K562 (cell line): ENCODE results near the gene SLC25A36. TPM values are rescaled to one million over a fixed set of nuclear protein-coding genes. Genes with fewer than 3 reads are reported as not detected.
A peak's percentile ranks its signal among the peaks of the same experiment; 100 is the strongest.

Source experiments
- ATAC-seq: fragments of 200-7000 bp; cut with Tn5 transposase; 3 replicates; pipeline ENCODE4 v1.9.1; 2020; ENCODE audit warnings: moderate library complexity
- BruUV-seq: library from RNA; stranded (reverse); fragments of 400-500 nt; replicated peaks from 2 replicates; lab custom pipeline; 2021; lab: Mats Ljungman, UMichigan
- CTCF ChIA-PET: fragments of 300-600 bp; formaldehyde crosslinking; extraction: SDS; loops from one replicate; lab custom pipeline; 2021; ENCODE audit warnings: low intra/inter-chr PET ratio; lab: Yijun Ruan, JAX
- POLR2A ChIA-PET: fragments of 300-600, 350-650 bp; sonication (Branson Sonifier 250); formaldehyde crosslinking; extraction: SDS; loops from one replicate; lab custom pipeline; 2021; ENCODE audit warnings: antibody characterized with exemption, inconsistent platforms; lab: Yijun Ruan, JAX
- DNase-seq, 4 experiments: peaks; one replicate each; pipeline versions ENCODE4 v3.0.0 to v3.0.0-alpha.2; 2011 to 2018; ENCODE audit warnings: low spot score in 3 of 4, mixed read lengths in 3 of 4; ENCODE audit errors: extremely low read depth in 1 of 4
- FAIRE-seq: peaks from 2 replicates; lab custom pipeline; 2011; peaks lifted over from hg19 to GRCh38; lab: Jason Lieb, UNC
- H2AFZ ChIP-seq: 2 replicates; pipeline ENCODE4 v1.6.0; 2011; ENCODE audit warnings: low read depth, low read length, control low read depth, inconsistent platforms
- H3K27ac ChIP-seq: fragments of 200-600 bp; 3 replicates; pipeline ENCODE4 v1.8.0; 2011; ENCODE audit warnings: low read depth, mild to moderate bottlenecking, control low read depth, inconsistent platforms, low read length, moderate library complexity, mixed read lengths; ENCODE audit errors: extremely low read depth
- H3K27me3 ChIP-seq, 2 experiments: fragments of 300-600 bp in 1 of 2; 2 replicates in 1 of 2; 3 replicates in 1 of 2; pipeline versions ENCODE4 v1.6.0 to v1.8.0; 2011; ENCODE audit warnings: inconsistent platforms in 2 of 2, low read length in 2 of 2, mild to moderate bottlenecking in 1 of 2, mixed read lengths in 1 of 2, moderate library complexity in 1 of 2; ENCODE audit not compliant: control insufficient read depth in 2 of 2, insufficient read depth in 2 of 2
- H3K36me3 ChIP-seq: fragments of 300-600 bp; 3 replicates; pipeline ENCODE4 v1.8.0; 2011; ENCODE audit warnings: mild to moderate bottlenecking, low read length, inconsistent platforms; ENCODE audit not compliant: control insufficient read depth, insufficient read depth
- H3K4me1 ChIP-seq, 2 experiments: fragments of 200-600 bp in 1 of 2; replicated peaks in 1 of 2; 2 replicates in 1 of 2; 3 replicates in 1 of 2; pipeline versions ENCODE4 v1.5.1 to v1.8.0; 2011; ENCODE audit warnings: inconsistent platforms in 2 of 2, low read length in 2 of 2, mild to moderate bottlenecking in 1 of 2, mixed read lengths in 1 of 2, moderate library complexity in 1 of 2; ENCODE audit not compliant: control insufficient read depth in 2 of 2, insufficient read depth in 2 of 2
- H3K4me2 ChIP-seq: 2 replicates; pipeline ENCODE4 v1.6.1; 2011; ENCODE audit warnings: low read length, control low read depth, inconsistent platforms, mixed read lengths; ENCODE audit not compliant: insufficient read depth
- H3K4me3 ChIP-seq: fragments of 200-600 bp; sonication (generic), shearing (Covaris generic); 2 replicates; pipeline ENCODE4 v1.5.1; 2016; ENCODE audit warnings: control low read depth, inconsistent platforms
- H3K79me2 ChIP-seq: fragments of 200-600 bp; 3 replicates; pipeline ENCODE4 v1.8.0; 2011; ENCODE audit warnings: low read length, inconsistent platforms; ENCODE audit not compliant: control insufficient read depth, insufficient read depth
- H3K9ac ChIP-seq, 2 experiments: 2 replicates each; pipeline versions ENCODE4 v1.6.0 to v1.6.1; 2011; ENCODE audit warnings: low read depth in 2 of 2, low read length in 2 of 2, control low read depth in 1 of 2, inconsistent platforms in 1 of 2, mild to moderate bottlenecking in 1 of 2, mixed read lengths in 1 of 2; ENCODE audit not compliant: insufficient read depth in 1 of 2
- H3K9me1 ChIP-seq: one replicate; pipeline ENCODE4 v1.6.0; 2011; ENCODE audit warnings: inconsistent platforms, mild to moderate bottlenecking, low read length, moderate library complexity; ENCODE audit not compliant: control insufficient read depth, insufficient read depth
- H3K9me3 ChIP-seq: replicated peaks from 2 replicates; pipeline ENCODE4 v1.5.1; 2011; ENCODE audit warnings: low read depth, low read length, inconsistent platforms; ENCODE audit not compliant: control insufficient read depth, insufficient read depth
- H4K20me1 ChIP-seq: replicated peaks from 2 replicates; pipeline ENCODE4 v1.6.1; 2011; ENCODE audit warnings: low read length, inconsistent platforms, mixed read lengths; ENCODE audit not compliant: control insufficient read depth, insufficient read depth
- ATF7 ChIP-seq: fragments of 450-650 bp; IDR thresholded peaks from 2 replicates; pipeline ENCODE4 v1.7.1; 2014; ENCODE audit warnings: mild to moderate bottlenecking, moderate library complexity
- C11orf30 ChIP-seq: fragments of 450-650 bp; IDR thresholded peaks from 2 replicates; pipeline ENCODE4 v1.6.1; 2016; ENCODE audit warnings: low read depth, mild to moderate bottlenecking
- CBFB ChIP-seq: sonication (generic); formaldehyde crosslinking; IDR thresholded peaks from 2 replicates; pipeline ENCODE4 v1.4.0; 2020; ENCODE audit warnings: mild to moderate bottlenecking, missing genetic modification reagents
- ELK3 ChIP-seq: fragments of 450-650 bp; formaldehyde crosslinking; IDR thresholded peaks from 2 replicates; pipeline ENCODE4 v1.4.0; 2020; ENCODE audit warnings: mild to moderate bottlenecking
- HES1 ChIP-seq: fragments of 450-650 bp; IDR thresholded peaks from 2 replicates; pipeline ENCODE4 v1.6.1; 2016; ENCODE audit warnings: low read depth, mild to moderate bottlenecking, moderate library complexity
- HMGXB4 ChIP-seq: sonication (generic); formaldehyde crosslinking; IDR thresholded peaks from 2 replicates; pipeline ENCODE4 v1.8.1; 2023; ENCODE audit warnings: mild to moderate bottlenecking, missing genetic modification reagents
- HOXB6 ChIP-seq: fragments of 250-450 bp; sonication (Bioruptor Pico); IDR thresholded peaks from 2 replicates; pipeline ENCODE4 v1.5.1; 2022; ENCODE audit warnings: mild to moderate bottlenecking, borderline replicate concordance
- KLF13 ChIP-seq: fragments of 450-650 bp; IDR thresholded peaks from 2 replicates; pipeline ENCODE4 v1.6.1; 2016; ENCODE audit warnings: missing genetic modification characterization, low read depth, mild to moderate bottlenecking, missing compliant biosample characterization, moderate library complexity, borderline replicate concordance
- MED1 ChIP-seq: sonication (generic); formaldehyde crosslinking; IDR thresholded peaks from 2 replicates; pipeline ENCODE4 v1.8.1; 2023; ENCODE audit warnings: missing genetic modification reagents, borderline replicate concordance
- NCOA6 ChIP-seq: fragments of 450-650 bp; IDR thresholded peaks from 2 replicates; pipeline ENCODE4 v1.6.1; 2017; ENCODE audit warnings: mild to moderate bottlenecking
- NFIC ChIP-seq: fragments of 450-650 bp; IDR thresholded peaks from 2 replicates; pipeline ENCODE4 v1.6.1; 2017; ENCODE audit warnings: mild to moderate bottlenecking, inconsistent platforms
- SLC30A9 ChIP-seq: fragments of 250-450 bp; sonication (Bioruptor Pico); IDR thresholded peaks from 2 replicates; pipeline ENCODE4 v1.8.0; 2022; ENCODE audit warnings: mild to moderate bottlenecking, moderate library complexity
- TAF7 ChIP-seq: fragments of 450-650 bp; IDR thresholded peaks from 2 replicates; pipeline ENCODE4 v1.6.1; 2016; ENCODE audit warnings: missing genetic modification characterization, missing compliant biosample characterization
- TOE1 ChIP-seq, 2 experiments: fragments of 450-650 bp in 1 of 2; sonication (generic) in 1 of 2; formaldehyde crosslinking in 1 of 2; IDR thresholded peaks; 2 replicates each; pipeline versions ENCODE4 v1.7.1 to v1.8.0; 2016 to 2022; ENCODE audit warnings: borderline replicate concordance in 2 of 2, mild to moderate bottlenecking in 2 of 2, antibody characterized with exemption in 1 of 2, inconsistent platforms in 1 of 2, low read depth in 1 of 2, missing genetic modification reagents in 1 of 2, moderate library complexity in 1 of 2
- USF2 ChIP-seq: sonication (generic); formaldehyde crosslinking; IDR thresholded peaks from 2 replicates; pipeline ENCODE4 v1.5.0; 2020; ENCODE audit warnings: missing genetic modification reagents
- ZFP30 ChIP-seq: fragments of 250-450 bp; sonication (Bioruptor Pico); IDR thresholded peaks from 2 replicates; pipeline ENCODE4 v1.8.0; 2022; ENCODE audit warnings: moderate library complexity, mild to moderate bottlenecking, inconsistent platforms, borderline replicate concordance
- ZNF316 ChIP-seq: fragments of 450-650 bp; IDR thresholded peaks from 2 replicates; pipeline ENCODE4 v1.6.1; 2016
- ZNF324 ChIP-seq: fragments of 250-450 bp; sonication (Bioruptor Pico); IDR thresholded peaks from 2 replicates; pipeline ENCODE4 v1.4.0; 2020; ENCODE audit warnings: mild to moderate bottlenecking
- ZNF79 ChIP-seq: fragments of 250-450 bp; sonication (Bioruptor Pico); IDR thresholded peaks from 2 replicates; pipeline ENCODE4 v1.4.0; 2020; ENCODE audit warnings: low read depth, mild to moderate bottlenecking, moderate library complexity
- ZZZ3 ChIP-seq: fragments of 450-650 bp; IDR thresholded peaks from 2 replicates; pipeline ENCODE4 v1.6.1; 2016; ENCODE audit warnings: antibody characterized with exemption, mild to moderate bottlenecking, moderate library complexity
- in situ Hi-C: fragments of 300-500 bp; cut with MboI; formaldehyde crosslinking; loops from 4 replicates; pipeline ENCODE4 v1.15.0; 2018; ENCODE audit warnings: inconsistent platforms, mixed read lengths
- intact Hi-C: fragments of 100-400 bp; cut with micrococcal nuclease; formaldehyde crosslinking; loops from 2 replicates; pipeline ENCODE4 v1.14.2; 2022
- polyA plus RNA-seq, 8 experiments: library from polyadenylated mRNA; depleted of rRNA in 4 of 8; stranded (reverse) in 5 of 8; unstranded in 3 of 8; fragments of >200 nt; fragmentation: Nextera tagmentation in 2 of 8; fragmentation: Illumina TruSeq in 1 of 8; extraction: Ambion mirVana in 2 of 8; extraction: Trizol in 1 of 8; gene quantifications; 2 replicates each; pipeline versions ENCODE4 v1.2.1 to v1.2.3, GENCODE V29; 2011 to 2014; ENCODE audit warnings: inconsistent platforms in 1 of 8, missing spikeins in 1 of 8
- total RNA-seq, 7 experiments: library from RNA; depleted of rRNA in 6 of 7; stranded (reverse); fragments of >200 nt in 6 of 7; fragmentation: Illumina TruSeq in 2 of 7; extraction: Trizol in 2 of 7; gene quantifications; 2 replicates each; pipeline versions ENCODE4 v1.2.1 to v1.2.3, GENCODE V29; 2011 to 2021; ENCODE audit warnings: low replicate concordance in 1 of 7

SLC25A36 gene
- total and polyA plus RNA-seq, 9 of the 15 experiments (the other 6 are each of a cell fraction or from before 2014, with no cell fraction given) = 12.0 to 95.3 (median 43.3) TPM

- ATAC-seq = peak; percentile 64
- TF ChIP-seq ZNF316 (0 out of 2 replicates have a peak, but pooled peaks have one; percentile 30), ZNF324 (CRISPR knock-in tag) (no peak), MED1 (CRISPR knock-in tag) (no peak), CBFB (CRISPR knock-in tag) (no peak), ATF7 (0 out of 2 replicates have a peak, but pooled peaks have one; percentile 41), ZZZ3 (no peak), USF2 (CRISPR knock-in tag) (0 out of 2 replicates have a peak, but pooled peaks have one; percentile 21), ELK3 (CRISPR knock-in tag) (no peak), HES1 (no peak), NCOA6 (no peak), C11orf30 (peak; percentile 26; the same call in 1 of the 2 replicates), ZNF79 (CRISPR knock-in tag) (no peak), ZFP30 (CRISPR knock-in tag) (no peak), HMGXB4 (CRISPR knock-in tag) (no peak), HOXB6 (CRISPR knock-in tag) (no peak), TAF7 (tag) (no peak), TOE1 (IDR thresholded peaks at IDR 0.05; ENCODE audit: borderline replicate concordance) (peak; percentile 39; the same call in 1 of the 2 replicates), TOE1 (CRISPR knock-in tag; IDR thresholded peaks at IDR 0.05; ENCODE audit: borderline replicate concordance, low read depth) (no peak), SLC30A9 (CRISPR knock-in tag) (no peak), KLF13 (no peak), NFIC (no peak)
These were observed 33.3 kb downstream of the SLC25A36 start for GRCh38 chr3:140974900-140975299.

More at GRCh38 chr3:140974900-140975299, 33.3 kb downstream of the SLC25A36 start:
- no peak overlapping the region for H2AFZ ChIP-seq
- FAIRE-seq (no peak), DNase-seq (peak in 2 of 4 experiments; percentile 10 to 12)
- in situ Hi-C loops (no loop called here), intact Hi-C loops (loop anchor here (10.0 kb wide), 1 partner anchor 50 kb away; no protein-coding TSS in a partner anchor)
- no peaks in the 10 kb centered on the region for H4K20me1 ChIP-seq
- no peaks in the 10 kb centered on the region for H3K79me2 ChIP-seq
- no peak overlapping the region for H3K9ac ChIP-seq
- no peak overlapping the region for H3K4me3 ChIP-seq
- peaks cover 58% of the 10 kb centered on the region; the same call in 2 of the 3 replicates for H3K36me3 ChIP-seq
- no peaks in the 10 kb centered on the region for H3K9me1 ChIP-seq
- ChIA-PET CTCF (no interaction called here), POLR2A (interaction anchor here (1.1 to 1.9 kb wide), 2 partner anchors 10 to 22 kb away, joined by 3 read pairs; no protein-coding TSS in a partner anchor)
- no peaks in the 10 kb centered on the region for H3K27me3 ChIP-seq
- no peaks in the 10 kb centered on the region for H3K9me3 ChIP-seq
- BruUV-seq = no TSS peak
- H3K4me1 ChIP-seq = no peaks in the 10 kb centered on the region; a peak in 1 of 5 replicates
- no peak overlapping the region for H3K4me2 ChIP-seq
- peak overlapping the region; percentile 23; the same call in 1 of the 3 replicates for H3K27ac ChIP-seq
